GM21528 (cell line): ENCODE data around the gene ERBB2.
"Not testable (repeated sequence)": the region's sequence is repeated elsewhere in the genome, so short reads cannot be mapped to it uniquely, and the experiment has no call there.

ENCODE experiments used
- ATAC-seq: cut with Tn5 transposase; IDR thresholded peaks from one replicate; pipeline ENCODE4 v1.9.1; 2021; ENCODE audit warnings: mild to moderate bottlenecking, moderate library complexity; ENCODE audit not compliant: unreplicated experiment, low FRiP score

Gene ERBB2

DNA sequence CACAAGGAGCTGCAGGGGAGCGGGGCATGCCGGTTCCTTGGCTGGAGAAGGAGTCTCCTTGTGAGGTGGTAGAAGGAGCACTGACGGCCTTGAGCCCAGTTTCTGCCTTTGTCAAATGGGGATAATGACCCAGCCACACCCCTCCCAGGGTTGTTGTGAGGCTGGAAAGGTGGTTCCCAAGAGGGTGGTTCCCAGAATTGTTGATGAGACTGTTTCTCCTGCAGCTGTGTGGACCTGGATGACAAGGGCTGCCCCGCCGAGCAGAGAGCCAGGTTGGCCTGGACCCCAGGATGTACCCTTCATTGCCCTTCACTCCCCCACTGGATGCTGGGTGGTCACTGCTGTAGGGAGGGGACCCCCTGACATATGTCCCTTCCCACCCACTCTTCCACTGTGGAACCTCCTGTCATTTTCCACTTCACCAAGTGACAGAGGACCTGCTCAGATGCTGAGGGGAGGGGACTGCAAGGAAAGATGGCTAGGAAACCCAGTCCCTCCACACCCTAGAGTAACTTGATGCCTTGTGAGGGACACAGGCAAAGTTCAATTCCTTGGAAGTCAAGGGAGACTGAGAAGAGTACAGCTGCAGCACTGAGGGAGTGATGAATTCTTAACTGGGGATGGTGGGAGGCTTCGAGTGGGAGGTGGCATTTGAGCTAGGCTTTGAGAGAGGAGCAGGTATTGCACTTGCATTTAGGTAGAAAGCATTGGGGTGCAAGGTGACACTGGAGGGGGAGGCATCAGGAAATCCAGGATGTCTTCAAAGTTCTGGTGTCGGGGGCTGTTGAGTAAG lies 19.9 kb downstream of the ERBB2 start:
- ATAC-seq = no peak

DNA sequence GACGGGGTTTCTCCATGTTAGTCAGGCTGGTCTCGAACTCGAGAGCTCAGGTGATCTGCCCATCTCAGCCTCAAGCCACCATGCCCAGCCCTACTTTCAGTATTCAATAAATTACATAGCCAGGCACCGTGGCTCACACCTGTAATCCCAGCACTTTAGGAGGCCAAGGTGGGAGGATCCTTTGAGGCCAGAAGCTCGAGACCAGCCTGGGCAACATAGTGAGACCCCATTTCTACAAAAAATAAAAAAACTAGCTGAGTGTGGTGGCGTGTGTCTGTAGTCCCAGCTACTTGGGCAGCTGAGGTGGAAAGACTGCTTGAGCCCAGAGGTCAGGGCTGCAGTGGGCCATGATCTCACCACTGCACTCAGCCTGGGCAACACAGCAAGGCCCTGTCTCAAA lies 22.2 kb downstream of the ERBB2 start:
- no peak for ATAC-seq

DNA sequence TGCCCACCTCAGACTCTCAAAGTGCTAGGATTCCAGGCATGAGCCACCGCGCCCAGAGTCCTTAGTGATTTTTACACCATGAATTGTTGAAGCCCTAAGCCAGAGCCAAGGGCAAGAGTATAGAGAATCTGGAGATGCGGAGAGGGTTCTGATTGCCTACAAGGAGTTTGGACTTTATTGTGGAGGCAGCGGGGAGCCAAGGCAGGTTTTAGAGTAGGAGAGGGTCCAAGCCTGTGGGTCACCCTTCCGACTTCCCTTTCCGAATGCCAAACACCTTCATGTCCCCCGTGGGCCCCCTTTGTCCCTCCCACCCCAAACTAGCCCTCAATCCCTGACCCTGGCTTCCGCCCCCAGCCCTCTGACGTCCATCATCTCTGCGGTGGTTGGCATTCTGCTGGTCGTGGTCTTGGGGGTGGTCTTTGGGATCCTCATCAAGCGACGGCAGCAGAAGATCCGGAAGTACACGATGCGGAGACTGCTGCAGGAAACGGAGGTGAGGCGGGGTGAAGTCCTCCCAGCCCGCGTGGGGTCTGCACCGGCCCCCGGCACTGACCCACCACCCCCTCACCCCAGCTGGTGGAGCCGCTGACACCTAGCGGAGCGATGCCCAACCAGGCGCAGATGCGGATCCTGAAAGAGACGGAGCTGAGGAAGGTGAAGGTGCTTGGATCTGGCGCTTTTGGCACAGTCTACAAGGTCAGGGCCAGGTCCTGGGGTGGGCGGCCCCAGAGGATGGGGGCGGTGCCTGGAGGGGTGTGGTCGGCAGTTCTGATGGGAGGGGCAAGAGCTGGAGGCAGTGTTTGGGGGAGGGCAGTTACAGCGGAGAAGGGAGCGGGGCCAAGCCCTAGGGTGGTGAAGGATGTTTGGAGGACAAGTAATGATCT lies 23.3 kb downstream of the ERBB2 start:
- no peak for ATAC-seq

DNA sequence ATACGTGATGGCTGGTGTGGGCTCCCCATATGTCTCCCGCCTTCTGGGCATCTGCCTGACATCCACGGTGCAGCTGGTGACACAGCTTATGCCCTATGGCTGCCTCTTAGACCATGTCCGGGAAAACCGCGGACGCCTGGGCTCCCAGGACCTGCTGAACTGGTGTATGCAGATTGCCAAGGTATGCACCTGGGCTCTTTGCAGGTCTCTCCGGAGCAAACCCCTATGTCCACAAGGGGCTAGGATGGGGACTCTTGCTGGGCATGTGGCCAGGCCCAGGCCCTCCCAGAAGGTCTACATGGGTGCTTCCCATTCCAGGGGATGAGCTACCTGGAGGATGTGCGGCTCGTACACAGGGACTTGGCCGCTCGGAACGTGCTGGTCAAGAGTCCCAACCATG lies 24.9 kb downstream of the ERBB2 start:
- no peak for ATAC-seq

DNA sequence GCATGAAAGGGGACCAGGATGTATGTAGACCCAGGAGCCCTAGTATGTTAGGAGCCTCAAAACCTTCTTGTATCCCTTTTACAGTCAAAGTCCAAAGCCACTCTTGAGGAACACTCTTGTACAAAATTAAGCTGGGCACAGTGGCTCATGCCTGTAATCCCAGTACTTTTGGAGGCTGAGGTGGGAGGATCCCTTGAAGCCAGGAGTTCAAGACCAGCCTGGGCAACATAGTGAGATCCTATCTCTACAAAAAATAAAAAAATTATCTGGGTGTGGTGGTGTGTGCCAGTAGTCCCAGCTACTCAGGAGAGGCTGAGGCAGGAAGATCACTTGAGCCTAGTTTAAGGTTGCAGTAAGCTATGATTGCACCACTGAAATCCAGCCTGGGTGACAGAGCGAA lies 26.1 kb downstream of the ERBB2 start:
- not testable (repeated sequence) for ATAC-seq

DNA sequence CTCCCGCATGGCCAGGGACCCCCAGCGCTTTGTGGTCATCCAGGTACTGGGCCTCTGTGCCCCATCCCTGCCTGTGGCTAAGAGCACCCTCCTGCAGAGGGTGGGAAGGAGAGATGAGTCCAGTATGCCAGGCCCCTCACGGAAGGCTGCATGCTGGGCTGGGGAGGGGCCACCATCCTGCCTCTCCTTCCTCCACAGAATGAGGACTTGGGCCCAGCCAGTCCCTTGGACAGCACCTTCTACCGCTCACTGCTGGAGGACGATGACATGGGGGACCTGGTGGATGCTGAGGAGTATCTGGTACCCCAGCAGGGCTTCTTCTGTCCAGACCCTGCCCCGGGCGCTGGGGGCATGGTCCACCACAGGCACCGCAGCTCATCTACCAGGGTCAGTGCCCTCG lies 26.8 kb downstream of the ERBB2 start:
- no peak for ATAC-seq

DNA sequence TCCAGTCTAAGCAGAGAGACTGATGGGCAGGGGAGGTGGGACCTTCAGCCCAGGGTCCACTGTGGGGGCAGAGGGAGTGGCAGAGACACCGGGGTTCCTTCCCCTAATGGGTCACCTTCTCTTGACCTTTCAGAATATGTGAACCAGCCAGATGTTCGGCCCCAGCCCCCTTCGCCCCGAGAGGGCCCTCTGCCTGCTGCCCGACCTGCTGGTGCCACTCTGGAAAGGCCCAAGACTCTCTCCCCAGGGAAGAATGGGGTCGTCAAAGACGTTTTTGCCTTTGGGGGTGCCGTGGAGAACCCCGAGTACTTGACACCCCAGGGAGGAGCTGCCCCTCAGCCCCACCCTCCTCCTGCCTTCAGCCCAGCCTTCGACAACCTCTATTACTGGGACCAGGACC lies 27.7 kb downstream of the ERBB2 start:
- ATAC-seq = no peak

DNA sequence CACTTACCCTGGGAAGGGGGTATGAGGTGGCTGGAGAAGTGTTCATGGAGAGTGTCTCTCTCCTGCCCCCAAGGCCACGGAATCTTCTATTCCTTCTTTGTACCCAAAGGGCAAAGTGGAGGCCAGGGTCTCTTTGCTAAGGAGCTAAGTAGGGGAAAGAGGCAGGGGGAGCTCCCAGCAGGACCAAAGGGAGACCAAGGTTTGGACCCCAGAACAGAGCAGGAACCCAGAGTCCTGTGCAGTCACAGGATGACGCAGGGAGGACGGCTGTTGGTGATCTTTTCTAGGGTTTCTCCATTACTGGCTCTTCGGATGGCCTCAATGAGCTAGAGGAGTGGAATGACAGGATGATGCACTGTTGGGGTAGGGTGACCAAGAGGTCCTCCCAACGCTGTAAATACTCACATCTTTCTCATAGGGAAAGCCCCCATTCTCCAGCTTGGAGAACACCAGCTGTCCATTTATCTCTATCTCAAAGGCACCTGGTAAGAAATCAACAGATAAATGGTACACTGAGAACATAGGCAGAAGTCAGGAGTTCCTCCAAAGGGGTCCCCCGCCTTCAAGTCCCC lies 29.5 kb downstream of the ERBB2 start:
- ATAC-seq = no peak

DNA sequence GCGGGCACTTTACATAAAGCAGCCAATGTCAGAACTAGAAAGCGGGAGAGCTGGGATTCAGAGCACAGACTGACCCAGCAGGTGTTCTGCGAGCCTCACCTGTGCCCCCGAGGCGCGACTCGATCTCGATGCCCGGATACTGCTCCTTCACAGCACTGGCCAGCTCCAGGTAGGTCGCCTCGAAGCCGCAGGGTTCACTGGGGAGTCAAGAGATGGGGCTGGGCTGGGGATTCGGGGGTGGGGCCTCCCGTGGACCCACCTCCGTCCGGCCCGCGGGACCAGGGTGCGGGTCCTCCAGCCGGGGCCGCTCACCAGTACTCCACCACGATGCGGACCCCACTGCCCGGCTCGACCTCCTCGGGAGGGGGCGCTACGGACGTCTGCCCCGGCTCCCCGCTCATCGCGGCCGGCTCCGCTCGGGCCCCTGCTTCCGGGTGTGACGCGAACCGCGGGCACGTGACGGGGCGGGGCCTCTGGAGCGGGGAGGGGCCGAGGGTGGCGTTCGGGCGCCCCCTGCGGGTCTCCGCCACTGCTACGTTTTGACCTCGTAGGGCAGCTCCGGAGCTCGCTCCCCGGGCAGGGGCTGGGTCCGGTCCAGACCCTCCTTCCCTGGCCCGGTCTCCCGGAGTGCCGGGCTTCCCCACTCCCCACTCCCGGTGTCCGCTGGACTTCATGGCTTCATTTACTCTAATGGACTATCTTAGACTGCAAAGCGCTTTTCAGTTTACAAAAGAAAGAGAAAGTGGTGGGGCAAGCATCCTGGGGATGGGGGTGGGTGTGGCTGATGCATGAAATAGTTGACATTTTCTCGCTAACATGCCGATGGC lies 30.4 kb downstream of the ERBB2 start, which contains the start of gene MIEN1:
MIEN1 (minus strand) TSS at position 438 of the 827 bp plus-strand sequence; CDS start at position 401, 37 bp downstream.
- ATAC-seq = peak; percentile 86

DNA sequence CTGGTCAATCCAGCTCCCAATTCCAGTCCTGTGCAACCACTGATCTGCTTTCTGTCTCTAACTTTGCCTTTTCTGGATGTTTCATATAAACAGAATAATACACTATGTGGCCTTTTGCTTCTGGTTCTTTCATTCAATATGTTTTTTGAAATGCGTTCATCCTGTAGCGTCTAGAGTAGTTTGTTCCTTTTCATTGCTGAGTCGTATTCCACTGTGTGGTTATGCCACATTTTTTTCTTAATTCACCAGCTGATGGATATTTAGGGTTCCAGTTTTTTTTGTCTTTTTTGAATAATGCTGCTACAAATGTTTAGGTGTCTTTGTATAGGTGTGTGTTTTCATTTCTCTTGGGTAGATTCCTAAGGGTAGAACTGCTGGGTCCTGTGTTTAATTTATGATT lies 32.7 kb downstream of the ERBB2 start:
- ATAC-seq = no peak

DNA sequence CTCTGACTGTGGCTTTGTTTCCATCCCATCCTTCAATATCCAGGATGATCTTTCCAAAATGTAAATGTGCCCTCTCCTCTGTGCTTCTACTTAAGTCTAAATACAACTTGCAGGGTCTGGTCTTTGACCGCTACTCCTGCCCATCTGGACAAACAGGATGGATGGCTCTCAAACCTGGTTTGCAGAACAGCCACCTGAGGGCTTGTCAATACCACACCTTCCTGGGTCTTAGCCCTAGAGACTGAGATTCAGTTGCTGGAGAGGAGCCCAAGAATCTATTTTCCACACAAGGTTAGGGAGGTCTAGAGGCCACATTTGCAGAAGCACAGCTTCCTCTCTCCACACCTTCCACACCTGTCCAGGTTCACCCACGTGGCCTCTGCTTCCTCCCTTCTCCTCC lies 36.0 kb downstream of the ERBB2 start:
- no peak for ATAC-seq

DNA sequence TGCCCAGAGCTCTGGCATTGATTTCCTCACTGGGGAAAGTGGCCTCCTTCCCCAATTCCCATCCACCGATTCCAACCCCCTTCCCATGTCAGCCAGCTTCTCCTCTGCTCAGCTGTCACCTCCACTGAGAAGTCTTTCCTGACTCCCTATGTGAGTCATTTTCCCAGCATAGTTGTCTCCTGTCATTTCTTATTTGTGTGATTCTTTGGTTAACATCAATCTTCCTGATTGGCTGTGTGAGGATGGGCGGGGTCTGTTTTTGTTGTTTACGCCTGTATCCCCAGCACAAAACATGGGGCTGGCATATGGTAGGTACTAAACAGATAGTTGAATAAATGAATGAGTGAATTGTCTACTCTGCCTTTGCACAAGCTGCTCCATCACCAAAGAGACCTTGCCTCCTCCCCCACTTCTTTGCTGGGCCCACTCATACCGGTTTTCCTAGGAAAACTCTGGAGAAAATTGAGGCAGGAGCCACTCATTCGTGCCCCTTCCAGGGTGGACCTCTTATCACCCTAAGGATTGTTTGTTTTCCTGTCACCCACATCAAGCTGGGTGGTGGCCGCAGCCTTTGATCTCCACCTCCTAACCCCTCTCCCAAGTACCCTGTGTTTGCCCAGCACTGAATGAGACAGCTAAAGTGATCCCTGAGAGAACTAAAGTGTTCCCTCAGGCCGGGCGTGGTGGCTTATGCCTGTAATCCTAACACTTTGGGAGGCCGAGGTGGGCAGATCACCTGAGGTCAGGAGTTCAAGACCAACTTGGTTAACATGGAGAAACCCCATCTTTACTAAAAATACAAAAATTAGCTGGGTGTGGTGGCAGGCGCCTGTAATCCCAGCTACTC lies 36.7 kb downstream of the ERBB2 start:
- ATAC-seq = no peak

DNA sequence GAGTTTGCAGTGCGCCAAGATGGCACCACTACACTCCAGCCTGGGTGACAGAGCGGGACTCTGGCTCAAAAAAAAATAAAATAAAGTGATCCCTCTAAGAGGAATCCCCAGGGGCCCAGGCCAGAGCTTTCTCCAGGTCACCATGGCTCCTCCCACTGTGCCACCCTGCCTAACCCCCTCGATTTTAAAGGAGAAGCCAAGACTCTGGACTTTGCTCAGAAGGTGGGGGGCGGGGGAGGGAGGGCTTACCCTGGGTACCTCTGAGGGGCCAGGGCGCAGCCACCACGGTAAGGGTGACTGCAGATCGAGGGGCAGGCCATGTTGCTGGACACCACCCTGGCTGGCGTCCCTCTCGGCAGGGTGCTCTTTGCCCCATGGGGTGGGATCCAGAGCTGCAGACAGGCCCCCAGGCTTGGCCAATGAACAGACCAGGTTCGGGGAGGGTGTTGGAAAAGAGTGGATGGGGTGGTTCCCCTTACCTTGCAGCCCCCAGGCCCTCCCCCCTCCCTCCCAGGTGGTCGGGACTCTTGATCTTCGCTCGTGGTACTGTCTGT lies 37.4 kb downstream of the ERBB2 start:
- no peak for ATAC-seq

DNA sequence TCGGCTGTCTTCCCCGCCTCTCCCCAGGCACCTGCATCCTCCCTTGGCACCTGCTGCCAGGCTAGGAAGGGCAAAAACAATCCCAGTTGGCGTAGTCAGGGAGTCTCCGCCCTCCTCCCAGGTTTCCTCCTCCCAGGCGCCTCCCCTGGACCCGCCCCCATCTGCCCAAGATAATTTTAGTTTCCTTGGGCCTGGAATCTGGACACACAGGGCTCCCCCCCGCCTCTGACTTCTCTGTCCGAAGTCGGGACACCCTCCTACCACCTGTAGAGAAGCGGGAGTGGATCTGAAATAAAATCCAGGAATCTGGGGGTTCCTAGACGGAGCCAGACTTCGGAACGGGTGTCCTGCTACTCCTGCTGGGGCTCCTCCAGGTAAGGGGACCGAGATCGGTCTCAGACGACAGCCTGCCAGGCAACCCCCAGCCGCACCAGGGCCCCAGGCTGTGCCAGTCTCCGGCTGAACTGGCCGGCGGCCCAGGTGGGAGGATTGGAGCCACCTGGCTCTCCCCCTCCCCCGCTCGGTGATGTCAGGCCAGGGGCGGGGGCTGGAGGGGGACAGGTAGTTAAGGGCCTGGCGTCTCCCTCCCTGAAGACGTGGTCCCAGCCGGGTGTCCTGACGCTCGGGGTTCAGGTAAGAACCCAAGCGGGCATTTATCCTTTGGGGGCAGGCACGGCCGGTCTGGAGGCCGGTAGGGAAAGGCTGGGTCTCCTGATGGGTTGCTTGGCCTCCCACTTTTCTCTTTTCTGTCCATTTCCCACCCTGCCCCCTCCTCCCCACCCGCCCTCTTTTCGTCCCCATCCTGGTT lies 38.1 kb downstream of the ERBB2 start, which contains the start of gene GRB7:
GRB7 (plus strand) TSS at position 179 of the 808 bp plus-strand sequence. CDS start 4,364 bp downstream, outside the sequence.
- ATAC-seq = no peak

DNA sequence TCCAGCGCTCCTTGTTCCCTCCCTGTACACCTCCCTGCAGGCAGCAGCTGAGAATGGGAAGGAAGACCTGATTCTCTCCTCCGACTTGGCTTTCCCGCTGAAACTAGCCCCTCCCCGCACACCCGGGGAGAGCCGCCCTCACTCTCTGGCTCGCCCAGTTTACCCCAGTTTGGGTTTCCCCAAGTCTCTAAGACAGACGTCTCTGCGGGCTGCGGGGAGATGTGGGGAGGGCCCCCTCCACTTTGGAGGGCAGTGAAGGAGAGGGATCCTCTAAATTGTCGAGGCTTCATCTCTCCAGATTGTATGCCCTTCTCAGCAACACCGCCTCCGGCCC lies 38.7 kb downstream of the ERBB2 start:
- ATAC-seq = no peak

DNA sequence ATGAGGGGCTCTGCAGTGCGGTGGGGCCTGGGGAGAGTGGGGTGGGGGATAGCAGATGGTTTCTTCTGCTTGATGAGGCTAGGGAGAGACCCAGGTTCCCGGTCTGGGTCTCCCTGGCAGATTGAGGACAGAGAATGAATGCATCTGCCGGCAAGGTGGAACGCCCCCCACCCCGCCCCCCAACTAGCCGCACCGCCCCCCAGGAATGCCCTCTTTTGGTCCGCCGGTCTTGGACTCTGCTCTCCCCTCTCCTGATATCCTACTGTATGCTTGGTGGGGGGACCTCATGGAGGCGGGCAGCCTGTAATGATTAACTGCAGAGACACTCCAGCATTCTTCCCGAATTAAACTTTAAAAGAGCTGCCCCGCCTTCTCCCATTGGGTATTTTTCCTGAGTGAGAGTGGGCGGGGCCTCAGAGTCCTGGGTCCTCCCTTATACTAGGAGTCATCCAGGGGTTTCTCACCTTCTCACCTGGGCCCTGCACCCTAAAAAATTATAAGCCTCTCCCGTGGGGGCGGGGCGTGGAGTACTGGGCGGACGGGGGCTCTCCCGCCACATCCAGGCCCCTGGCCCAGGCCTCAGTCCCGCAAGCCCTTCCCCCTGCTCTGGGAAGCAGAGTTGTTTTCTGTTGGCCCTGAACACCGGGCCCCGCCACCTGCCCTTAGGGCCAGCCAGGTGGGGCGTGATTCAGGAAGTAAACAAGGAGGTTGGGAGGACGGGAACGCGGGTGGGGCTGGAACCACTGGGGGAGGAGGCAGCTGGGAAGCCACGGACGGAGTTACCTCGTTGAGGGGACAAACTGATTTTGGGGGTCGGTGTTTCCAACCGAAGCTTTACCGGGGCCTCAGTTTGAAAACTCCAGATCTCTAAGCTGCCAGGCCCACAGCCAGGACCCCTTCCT lies 39.4 kb downstream of the ERBB2 start:
- no peak for ATAC-seq

DNA sequence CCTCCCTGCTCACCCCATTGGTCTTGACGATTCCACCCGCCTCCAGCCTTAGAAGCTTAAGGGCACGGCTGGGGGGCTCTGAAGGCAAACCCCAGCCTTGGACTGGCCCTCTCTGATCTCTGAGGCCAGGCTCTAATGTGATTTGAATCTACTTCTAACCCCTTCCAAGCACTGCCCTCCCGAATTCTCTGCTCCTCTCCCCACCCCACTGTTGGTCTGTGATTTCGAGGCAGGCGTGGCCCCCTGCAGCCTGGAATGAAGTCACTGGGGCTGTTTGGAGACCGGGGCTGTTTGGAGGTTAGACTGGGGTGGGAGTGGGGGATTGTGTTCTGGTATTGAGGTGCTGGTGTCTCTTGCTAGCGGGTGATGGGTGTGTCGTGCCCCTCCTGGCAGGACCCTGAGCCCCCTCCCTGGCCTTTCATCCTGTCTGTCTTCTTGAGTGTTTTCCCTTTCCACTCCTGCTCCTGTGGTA lies 40.1 kb downstream of the ERBB2 start:
- ATAC-seq = no peak
